ENCODE measurements around the gene ZNF420. TPM values are rescaled to one million over a fixed set of nuclear protein-coding genes. Genes with fewer than 3 reads are reported as not detected.

Gene ZNF420
- polyA plus RNA-seq, 1 of the 3 experiments (the other 2 are of a cell fraction): 1.9 TPM

DNA sequence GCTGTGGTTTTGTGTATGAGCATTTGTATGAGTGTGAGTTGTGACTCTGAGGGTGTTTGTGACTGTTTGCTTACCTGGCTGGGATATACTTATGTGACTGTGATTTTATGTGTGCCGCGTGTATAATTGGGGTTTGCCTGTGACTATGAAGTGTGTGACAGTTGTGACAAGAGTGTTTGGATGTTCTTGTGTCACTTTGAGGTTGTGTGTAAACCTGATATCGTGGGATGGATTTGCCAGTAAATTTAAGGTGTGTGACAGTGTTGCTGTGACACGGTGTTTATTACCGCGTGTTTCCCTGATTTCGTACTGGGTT is 442 bp downstream of the ZNF420 start:
- DNase-seq: no peak
- H3K4me1 ChIP-seq (ENCODE audit: control insufficient read depth in 1 of 2, insufficient read depth in 2 of 2, low read depth in 1 of 2, low read length in 1 of 2): peaks cover 0 to 5% of the 10 kb centered on the region in 2 experiments; a peak in 2 of 4 replicates
- no peak for TF ChIP-seq YY1 (IDR thresholded peaks at IDR 0.05; ENCODE audit: low read depth)
- no peak for TF ChIP-seq MEF2A (IDR thresholded peaks at IDR 0.05; ENCODE audit: borderline replicate concordance, low read depth)
- TF ChIP-seq, protein P1, sequence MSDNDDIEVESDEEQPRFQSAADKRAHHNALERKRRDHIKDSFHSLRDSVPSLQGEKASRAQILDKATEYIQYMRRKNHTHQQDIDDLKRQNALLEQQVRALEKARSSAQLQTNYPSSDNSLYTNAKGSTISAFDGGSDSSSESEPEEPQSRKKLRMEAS (IDR thresholded peaks at IDR 0.05; ENCODE audit: low read depth): no peak
- no peak for TF ChIP-seq FOSL2 (IDR thresholded peaks at IDR 0.05; ENCODE audit: borderline replicate concordance, low read depth)
- no peak for TF ChIP-seq GABPA (IDR thresholded peaks at IDR 0.05; ENCODE audit: low read depth)
- no peak for TF ChIP-seq SIN3A (IDR thresholded peaks at IDR 0.05; ENCODE audit: borderline replicate concordance, low read depth, low read length)
- no peak for TF ChIP-seq FOXJ3 (CRISPR knock-in tag; IDR thresholded peaks at IDR 0.05)
- TF ChIP-seq ELF1 (IDR thresholded peaks at IDR 0.05): no peak
- TF ChIP-seq, protein P2, sequence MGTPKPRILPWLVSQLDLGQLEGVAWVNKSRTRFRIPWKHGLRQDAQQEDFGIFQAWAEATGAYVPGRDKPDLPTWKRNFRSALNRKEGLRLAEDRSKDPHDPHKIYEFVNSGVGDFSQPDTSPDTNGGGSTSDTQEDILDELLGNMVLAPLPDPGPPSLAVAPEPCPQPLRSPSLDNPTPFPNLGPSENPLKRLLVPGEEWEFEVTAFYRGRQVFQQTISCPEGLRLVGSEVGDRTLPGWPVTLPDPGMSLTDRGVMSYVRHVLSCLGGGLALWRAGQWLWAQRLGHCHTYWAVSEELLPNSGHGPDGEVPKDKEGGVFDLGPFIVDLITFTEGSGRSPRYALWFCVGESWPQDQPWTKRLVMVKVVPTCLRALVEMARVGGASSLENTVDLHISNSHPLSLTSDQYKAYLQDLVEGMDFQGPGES (IDR thresholded peaks at IDR 0.05; ENCODE audit: low read depth, low read length): no peak
- TF ChIP-seq GATA2 (CRISPR knock-in tag; IDR thresholded peaks at IDR 0.05): no peak
- no peak for TF ChIP-seq RXRA (IDR thresholded peaks at IDR 0.05; ENCODE audit: borderline replicate concordance, low read depth)
- no peak for TF ChIP-seq TCF12 (IDR thresholded peaks at IDR 0.05)
- TF ChIP-seq, protein P3, sequence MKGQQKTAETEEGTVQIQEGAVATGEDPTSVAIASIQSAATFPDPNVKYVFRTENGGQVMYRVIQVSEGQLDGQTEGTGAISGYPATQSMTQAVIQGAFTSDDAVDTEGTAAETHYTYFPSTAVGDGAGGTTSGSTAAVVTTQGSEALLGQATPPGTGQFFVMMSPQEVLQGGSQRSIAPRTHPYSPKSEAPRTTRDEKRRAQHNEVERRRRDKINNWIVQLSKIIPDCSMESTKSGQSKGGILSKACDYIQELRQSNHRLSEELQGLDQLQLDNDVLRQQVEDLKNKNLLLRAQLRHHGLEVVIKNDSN (IDR thresholded peaks at IDR 0.05; ENCODE audit: borderline replicate concordance, low read depth): no peak
- no peak for TF ChIP-seq RFX5 (IDR thresholded peaks at IDR 0.05; ENCODE audit: low read length)
- no peak for TF ChIP-seq TAF1 (IDR thresholded peaks at IDR 0.05; ENCODE audit: borderline replicate concordance, low read depth, low read length)
- TF ChIP-seq EZH2phosphoT487 (IDR thresholded peaks at IDR 0.05; ENCODE audit: borderline replicate concordance, low read depth): no peak
- TF ChIP-seq, protein P4, sequence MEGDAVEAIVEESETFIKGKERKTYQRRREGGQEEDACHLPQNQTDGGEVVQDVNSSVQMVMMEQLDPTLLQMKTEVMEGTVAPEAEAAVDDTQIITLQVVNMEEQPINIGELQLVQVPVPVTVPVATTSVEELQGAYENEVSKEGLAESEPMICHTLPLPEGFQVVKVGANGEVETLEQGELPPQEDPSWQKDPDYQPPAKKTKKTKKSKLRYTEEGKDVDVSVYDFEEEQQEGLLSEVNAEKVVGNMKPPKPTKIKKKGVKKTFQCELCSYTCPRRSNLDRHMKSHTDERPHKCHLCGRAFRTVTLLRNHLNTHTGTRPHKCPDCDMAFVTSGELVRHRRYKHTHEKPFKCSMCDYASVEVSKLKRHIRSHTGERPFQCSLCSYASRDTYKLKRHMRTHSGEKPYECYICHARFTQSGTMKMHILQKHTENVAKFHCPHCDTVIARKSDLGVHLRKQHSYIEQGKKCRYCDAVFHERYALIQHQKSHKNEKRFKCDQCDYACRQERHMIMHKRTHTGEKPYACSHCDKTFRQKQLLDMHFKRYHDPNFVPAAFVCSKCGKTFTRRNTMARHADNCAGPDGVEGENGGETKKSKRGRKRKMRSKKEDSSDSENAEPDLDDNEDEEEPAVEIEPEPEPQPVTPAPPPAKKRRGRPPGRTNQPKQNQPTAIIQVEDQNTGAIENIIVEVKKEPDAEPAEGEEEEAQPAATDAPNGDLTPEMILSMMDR (IDR thresholded peaks at IDR 0.05): no peak

More for the DNA sequence above, 442 bp downstream of the ZNF420 start:
- ChIA-PET POLR2A (interaction anchor here (0.6 to 1.7 kb wide), 5 partner anchors 94 to 863 kb away, joined by 3 to 5 read pairs (median 3); partner anchors contain the start of genes ZNF383, ZNF540, ZNF571 and ZNF585A), CTCF (interaction anchor here (1.3 kb wide), 1 partner anchor 8 kb away, joined by 3 read pairs; no protein-coding TSS in a partner anchor)
- Histone ChIP-seq H4K20me1 (ENCODE audit: insufficient read depth) (no peaks in the 10 kb centered on the region), H3K36me3 (replicated peaks in 1 of 2; ENCODE audit: control insufficient read depth in 1 of 2, insufficient read depth in 2 of 2, low read length in 1 of 2) (peaks cover 0 to 19% of the 10 kb centered on the region in 2 experiments), H3K4me3 (ENCODE audit: low read depth in 2 of 2, low read length in 1 of 2) (peak overlapping the region; percentile 81 to 87), H3K9ac (peak overlapping the region; percentile 62), H3F3A (replicated peaks; ENCODE audit: insufficient read depth) (peaks cover 3% of the 10 kb centered on the region), H2AFZ (ENCODE audit: low read depth) (peak overlapping the region; percentile 83), H3K27ac (ENCODE audit: low read depth in 2 of 2, low read length in 1 of 2) (peak overlapping the region in 1 of 2 experiments; percentile 79; a peak in 3 of 4 replicates), H3K27me3 (ENCODE audit: insufficient read depth) (no peaks in the 10 kb centered on the region), H3K9me2 (no peaks in the 10 kb centered on the region), H3K79me2 (ENCODE audit: insufficient read depth) (peaks cover 50% of the 10 kb centered on the region), H3K4me2 (peak overlapping the region; percentile 81), H3K9me3 (peaks cover 13% of the 10 kb centered on the region; the same call in 1 of the 2 replicates)
- 4% methylated on average over 7 of the region's 7 CpGs for WGBS (ENCODE audit: low lambda C conversion rate)
